Osteocyte (in vitro differentiated cells): ENCODE results near the gene SLC26A11. TPM values are rescaled to one million over a fixed set of nuclear protein-coding genes. Genes with fewer than 3 reads are reported as not detected.

Experiments
- DNase-seq: peaks from one replicate; pipeline ENCODE4 v3.0.0; 2021; ENCODE audit warnings: mixed read lengths; ENCODE audit not compliant: unreplicated experiment; ENCODE audit errors: extremely low spot score
- H3K27ac Mint-ChIP-seq: one replicate; pipeline ENCODE4 v1.8.0; 2021; ENCODE audit warnings: mild to moderate bottlenecking, mixed read lengths; ENCODE audit not compliant: unreplicated experiment
- H3K27me3 Mint-ChIP-seq: one replicate; pipeline ENCODE4 v1.8.0; 2021; ENCODE audit warnings: mixed read lengths; ENCODE audit not compliant: unreplicated experiment
- H3K36me3 Mint-ChIP-seq: one replicate; pipeline ENCODE4 v1.8.0; 2021; ENCODE audit warnings: mixed read lengths; ENCODE audit not compliant: unreplicated experiment
- H3K4me1 Mint-ChIP-seq: one replicate; pipeline ENCODE4 v1.8.0; 2021; ENCODE audit warnings: mixed read lengths; ENCODE audit not compliant: unreplicated experiment
- H3K4me3 Mint-ChIP-seq: one replicate; pipeline ENCODE4 v1.8.0; 2021; ENCODE audit warnings: mild to moderate bottlenecking, moderate library complexity, mixed read lengths; ENCODE audit not compliant: unreplicated experiment
- H3K9me3 Mint-ChIP-seq: one replicate; pipeline ENCODE4 v1.8.0; 2021; ENCODE audit warnings: mixed read lengths; ENCODE audit not compliant: unreplicated experiment
- CTCF ChIP-seq: fragments of 200-600 bp; sonication (generic); IDR thresholded peaks from 2 replicates; pipeline ENCODE4 v1.5.0; 2021; ENCODE audit warnings: antibody characterized with exemption, mild to moderate bottlenecking, moderate library complexity
- total RNA-seq: library from RNA; stranded (reverse); gene quantifications from 2 replicates; pipeline ENCODE4 v1.2.1, GENCODE V29; 2021

SLC26A11 gene
- total RNA-seq, 1 donor from 2014 or later: 34.7 TPM

- Mint-ChIP-seq H3K4me3 (no peak overlapping the region), H3K4me1 (peaks cover 2% of the 10 kb centered on the region), H3K27me3 (peaks cover 19% of the 10 kb centered on the region), H3K36me3 (no peaks in the 10 kb centered on the region), H3K27ac (no peak overlapping the region), H3K9me3 (no peaks in the 10 kb centered on the region)
- no peak for TF ChIP-seq CTCF
- no peak for DNase-seq
Observed at GRCh38 chr17:80177986-80178595, 42.1 kb upstream of the SLC26A11 start.

GRCh38 chr17:80180192-80180591, 40.0 kb upstream of the SLC26A11 start:
- Mint-ChIP-seq H3K4me3 (no peak overlapping the region), H3K27ac (no peak overlapping the region), H3K27me3 (peaks cover 21% of the 10 kb centered on the region), H3K4me1 (peaks cover 2% of the 10 kb centered on the region), H3K36me3 (no peaks in the 10 kb centered on the region), H3K9me3 (no peaks in the 10 kb centered on the region)
- no peak for TF ChIP-seq CTCF
- no peak for DNase-seq

- no peaks in the 10 kb centered on the region for H3K4me1 Mint-ChIP-seq
- no peak overlapping the region for H3K27ac Mint-ChIP-seq
- no peak for TF ChIP-seq CTCF
- peaks cover 21% of the 10 kb centered on the region for H3K27me3 Mint-ChIP-seq
- DNase-seq: no peak
- H3K4me3 Mint-ChIP-seq: no peak overlapping the region
- no peaks in the 10 kb centered on the region for H3K36me3 Mint-ChIP-seq
- H3K9me3 Mint-ChIP-seq: no peaks in the 10 kb centered on the region
Observed at GRCh38 chr17:80181431-80181830, 38.8 kb upstream of the SLC26A11 start.

GRCh38 chr17:80182118-80182844, 37.9 kb upstream of the SLC26A11 start:
- no peak overlapping the region for H3K4me3 Mint-ChIP-seq

More at GRCh38 chr17:80182118-80182844, 37.9 kb upstream of the SLC26A11 start:
- H3K27me3 Mint-ChIP-seq: peaks cover 22% of the 10 kb centered on the region
- H3K36me3 Mint-ChIP-seq: no peaks in the 10 kb centered on the region
- H3K9me3 Mint-ChIP-seq: no peaks in the 10 kb centered on the region
- TF ChIP-seq CTCF: no peak
- H3K27ac Mint-ChIP-seq: no peak overlapping the region
- H3K4me1 Mint-ChIP-seq: no peaks in the 10 kb centered on the region
- no peak for DNase-seq
